NCI-H345 treated with DMSO at 0.1 percent for 48 hours (cell line): ENCODE results near the gene CLCNKB.
"Not testable (repeated sequence)": the region's sequence is repeated elsewhere in the genome, so short reads cannot be mapped to it uniquely, and the experiment has no call there.

Experiments used
- DNase-seq: peaks from one replicate; lab custom pipeline; 2025; ENCODE audit not compliant: unreplicated experiment; lab: John Stamatoyannopoulos, UW

The CLCNKB gene

DNA sequence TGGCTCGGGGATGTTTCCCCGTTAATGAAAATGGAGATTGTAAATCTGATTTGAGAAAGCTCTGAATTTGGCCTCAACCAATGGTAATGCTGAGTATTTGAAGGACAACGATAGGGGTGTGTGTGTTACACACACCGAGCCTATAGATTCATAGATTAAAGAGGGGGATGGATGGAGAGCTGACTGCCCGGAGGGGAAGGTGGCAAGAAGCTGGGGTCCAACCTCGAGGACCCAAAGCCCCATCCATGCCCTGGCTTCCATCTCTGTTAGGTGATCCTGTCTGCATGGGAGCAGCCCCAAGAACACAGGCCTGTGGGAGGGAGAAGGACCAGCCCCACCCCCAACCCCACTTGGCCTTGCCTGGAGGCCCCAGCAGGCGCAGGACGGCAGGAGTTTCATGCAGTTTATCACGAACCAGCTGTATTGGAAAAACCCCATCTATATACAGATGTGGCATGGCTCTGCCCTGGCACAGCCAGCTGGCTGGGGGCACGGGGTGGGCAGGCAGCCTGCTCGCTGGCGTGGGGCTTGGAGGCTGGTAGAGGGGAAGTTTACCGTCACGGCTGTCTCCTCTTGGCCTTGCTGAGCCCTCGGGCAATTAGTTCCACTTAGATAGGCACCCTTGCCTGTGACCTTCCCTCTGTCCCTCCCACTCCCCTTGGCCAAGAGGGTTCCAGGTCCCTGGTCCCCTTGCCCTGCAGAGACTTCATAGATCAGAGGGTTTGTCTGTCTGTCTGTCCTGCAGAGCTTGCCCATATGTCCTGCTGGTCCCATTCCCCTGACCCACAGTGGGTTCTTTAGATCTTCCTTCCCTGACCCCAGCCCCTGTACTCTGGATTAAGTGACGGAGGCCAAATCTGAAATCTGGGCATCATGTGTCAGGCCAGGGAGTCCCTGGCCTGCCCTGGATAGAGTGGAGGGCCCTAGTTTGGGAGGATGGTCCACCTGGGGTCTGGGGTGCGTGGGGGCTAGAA lies 28.8 kb upstream of the CLCNKB start:
- DNase-seq: no peak

DNA sequence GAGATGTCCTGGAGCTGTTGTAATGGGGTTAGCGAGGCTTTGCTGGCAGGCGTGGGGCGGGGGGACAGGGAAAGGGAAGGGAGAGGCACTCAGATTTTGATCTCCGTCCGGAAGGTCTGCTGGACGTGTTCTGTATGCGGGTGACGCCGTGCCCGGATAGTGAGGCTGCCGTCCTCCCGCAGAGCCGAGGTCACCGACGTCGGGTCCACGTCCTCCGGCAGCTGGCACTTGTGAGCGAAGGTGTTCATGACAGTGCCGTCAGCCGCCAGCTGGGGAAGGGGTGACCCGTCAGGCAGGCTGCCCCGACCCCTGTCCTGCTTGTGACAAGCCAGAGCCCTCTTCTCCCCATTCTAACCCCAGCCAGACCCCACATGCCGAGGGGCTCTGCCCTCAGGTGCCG lies 28.1 kb upstream of the CLCNKB start:
- DNase-seq: no peak

DNA sequence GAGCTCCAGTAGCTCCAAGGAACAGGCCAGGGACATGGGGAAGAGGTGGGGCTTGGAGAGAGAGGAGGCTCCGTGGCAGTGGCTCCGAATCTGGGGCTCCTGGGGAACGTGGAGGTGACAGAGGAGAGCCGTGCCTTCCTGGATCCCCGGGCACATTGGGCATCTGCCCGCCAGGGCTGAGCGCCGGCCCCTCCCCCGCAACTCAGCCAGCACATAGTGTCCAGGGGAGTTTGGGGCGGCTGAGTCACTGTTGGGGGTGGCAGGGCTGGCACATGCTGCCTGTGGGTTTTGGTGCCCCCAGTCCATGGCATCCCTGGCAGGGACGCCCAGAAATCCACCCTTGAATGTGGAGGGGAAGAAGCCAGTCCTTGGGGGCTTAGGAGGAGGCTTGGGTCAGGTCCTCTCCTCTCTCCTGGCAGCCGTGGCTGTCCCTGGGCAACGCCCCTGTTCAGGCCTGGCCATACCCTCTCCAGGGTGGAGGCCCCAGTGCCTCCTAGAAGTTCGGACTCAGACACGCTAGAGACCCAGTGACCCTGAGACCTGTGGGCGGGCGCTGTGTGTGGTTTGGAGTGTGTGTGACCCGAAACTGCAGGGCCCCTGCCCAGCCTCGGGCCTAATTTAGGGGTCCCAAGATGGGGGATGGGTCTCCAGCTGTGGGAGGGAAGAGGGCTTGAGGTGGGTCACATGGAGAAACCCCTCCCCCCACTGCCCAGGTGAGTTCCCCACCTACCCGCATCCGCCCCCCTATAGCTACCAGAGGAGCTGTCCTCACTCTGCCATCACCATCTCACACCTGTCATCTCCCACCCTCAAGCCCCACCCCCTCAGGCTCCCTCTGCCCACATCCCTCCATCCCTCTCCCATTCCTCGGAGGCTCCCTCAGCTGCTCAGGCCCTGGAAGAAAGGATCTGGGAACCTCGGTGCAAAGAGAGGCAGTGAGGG lies 27.4 kb upstream of the CLCNKB start:
- DNase-seq: no peak

GRCh38 chr1:16017076-16017460 lies 26.5 kb upstream of the CLCNKB start:
- DNase-seq: no peak

- no peak for DNase-seq
These were observed 25.9 kb upstream of the CLCNKB start, which contains the start of gene HSPB7 for GRCh38 chr1:16017461-16018303. HSPB7 (minus strand) TSS chr1:16018043; CDS start chr1:16017963, 80 bp downstream.

DNA sequence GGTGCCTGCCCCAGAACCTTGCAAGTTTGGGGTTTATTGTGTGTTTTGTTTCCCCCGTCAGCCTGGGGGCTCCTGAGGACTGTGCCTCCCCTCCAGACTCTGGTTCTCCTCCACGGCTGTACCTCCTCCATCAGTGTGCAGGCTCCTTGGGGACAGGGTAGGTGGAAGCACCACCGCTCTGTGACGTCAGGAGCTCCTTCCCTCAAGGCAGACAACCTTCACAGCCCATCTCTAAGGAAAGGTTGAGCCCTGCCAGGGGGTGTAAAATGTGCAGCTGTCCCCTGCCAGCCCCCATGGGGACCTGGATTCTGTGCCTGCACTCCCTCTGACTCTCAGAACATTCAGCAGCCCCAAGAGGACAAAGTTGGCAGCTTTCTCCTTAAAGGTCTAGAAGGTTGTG lies 25.3 kb upstream of the CLCNKB start:
- no peak for DNase-seq

DNA sequence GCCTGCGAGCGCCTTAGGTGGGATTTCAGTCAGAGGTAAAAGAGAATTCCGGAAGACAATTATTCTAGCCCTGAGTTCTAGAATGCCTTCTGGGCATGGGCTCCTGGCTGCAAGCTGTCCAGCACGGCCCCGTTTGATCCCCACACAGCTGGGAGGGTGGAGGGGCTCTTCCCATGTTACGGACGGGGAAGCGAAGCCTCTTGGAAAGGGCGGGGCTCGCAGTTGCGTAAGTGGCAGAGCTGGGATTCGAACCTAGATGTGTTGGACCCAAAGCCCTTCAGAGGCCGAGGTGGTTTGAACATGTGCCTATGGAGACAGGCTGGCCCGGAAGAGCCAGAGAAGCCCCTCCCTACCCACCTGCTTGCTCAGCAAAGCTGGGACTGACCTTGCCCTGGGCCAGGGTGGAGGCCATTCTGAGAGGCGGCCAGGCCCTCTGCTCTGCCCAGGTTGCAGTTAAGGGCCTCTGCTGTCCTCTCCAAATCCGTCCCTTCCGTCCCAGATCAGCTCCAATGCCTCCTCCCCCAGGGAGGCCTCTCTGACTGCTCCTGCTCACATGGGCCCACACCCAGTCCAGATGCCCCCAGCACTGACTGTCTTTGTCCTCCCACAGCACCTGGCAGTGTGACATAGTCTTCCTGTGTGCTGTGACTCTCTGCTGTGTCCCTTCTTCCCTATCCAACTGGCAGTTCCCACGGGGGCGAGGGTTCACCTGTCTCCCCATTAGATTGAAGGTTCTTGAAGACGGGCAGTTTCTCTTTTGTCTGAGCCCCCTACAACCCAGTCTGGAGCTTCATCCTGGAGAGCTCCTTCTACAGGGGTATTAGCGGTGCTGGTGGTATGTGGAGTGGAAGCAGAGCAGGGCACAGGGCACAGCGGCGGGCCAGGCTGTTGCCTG lies 24.6 kb upstream of the CLCNKB start:
- no peak for DNase-seq

DNA sequence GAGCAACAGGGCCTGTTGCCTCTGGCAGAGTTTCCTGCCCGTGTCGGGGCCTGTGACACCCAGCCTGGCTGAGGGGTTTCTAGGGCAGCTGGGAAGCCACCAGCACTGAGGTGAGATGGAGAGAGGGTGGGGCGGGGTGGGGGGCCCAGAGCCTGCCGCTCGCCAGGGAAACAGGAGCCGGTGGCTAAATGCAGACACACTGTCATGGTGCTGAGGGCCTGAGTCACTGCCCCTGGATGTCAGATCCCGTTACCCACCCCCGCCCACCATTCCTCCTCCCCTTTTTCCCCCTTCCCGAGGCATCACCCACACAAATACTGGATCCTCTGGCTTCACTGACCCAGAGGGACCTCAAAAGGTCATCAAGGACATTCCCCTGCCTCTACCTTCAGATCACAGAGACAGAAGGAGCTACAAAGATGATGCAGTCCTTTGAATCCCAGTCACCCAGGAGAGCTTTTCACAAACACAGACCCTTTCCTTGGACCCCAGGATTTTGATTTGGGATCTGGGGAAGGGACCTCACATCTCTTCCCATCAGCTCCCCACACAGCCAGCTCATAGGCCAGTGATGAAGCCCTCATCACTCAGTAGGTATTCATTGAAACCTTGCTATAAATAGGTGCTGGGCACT lies 23.8 kb upstream of the CLCNKB start:
- no peak for DNase-seq

GRCh38 chr1:16020325-16020724 lies 23.3 kb upstream of the CLCNKB start:
- DNase-seq: no peak

DNA sequence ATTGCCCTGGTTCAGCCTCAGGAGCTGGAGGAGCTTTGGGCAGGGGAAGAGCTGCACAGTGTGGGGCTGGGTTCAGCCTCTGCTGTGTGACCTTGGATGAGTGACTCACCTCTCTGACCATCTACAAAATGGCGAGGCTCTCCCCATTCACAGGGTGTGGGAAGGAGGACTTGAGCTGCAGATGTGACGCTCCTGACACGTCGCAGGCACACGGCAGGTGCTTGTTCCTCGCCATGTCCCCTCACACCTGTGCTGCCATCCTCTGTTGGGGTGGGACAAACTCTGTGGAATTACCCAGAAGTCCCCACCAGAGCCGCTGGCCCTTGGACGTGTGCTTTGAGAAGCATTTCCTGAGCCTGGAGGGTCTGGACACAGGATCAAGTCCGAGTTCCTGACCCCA lies 22.7 kb upstream of the CLCNKB start:
- DNase-seq: not testable (repeated sequence)

- no peak for DNase-seq
These were observed 21.9 kb upstream of the CLCNKB start, which contains the start of gene CLCNKA for GRCh38 chr1:16021681-16022080. CLCNKA (plus strand) TSS chr1:16022036; CDS start chr1:16022620, 584 bp downstream.

GRCh38 chr1:16022393-16022792 lies 21.2 kb upstream of the CLCNKB start:
- DNase-seq: no peak

- DNase-seq: no peak
These were observed 20.4 kb upstream of the CLCNKB start for GRCh38 chr1:16023050-16023653.

GRCh38 chr1:16026302-16026701 lies 17.3 kb upstream of the CLCNKB start:
- not testable (repeated sequence) for DNase-seq

- DNase-seq: no peak
These were observed 16.7 kb upstream of the CLCNKB start for GRCh38 chr1:16026723-16027484.

DNA sequence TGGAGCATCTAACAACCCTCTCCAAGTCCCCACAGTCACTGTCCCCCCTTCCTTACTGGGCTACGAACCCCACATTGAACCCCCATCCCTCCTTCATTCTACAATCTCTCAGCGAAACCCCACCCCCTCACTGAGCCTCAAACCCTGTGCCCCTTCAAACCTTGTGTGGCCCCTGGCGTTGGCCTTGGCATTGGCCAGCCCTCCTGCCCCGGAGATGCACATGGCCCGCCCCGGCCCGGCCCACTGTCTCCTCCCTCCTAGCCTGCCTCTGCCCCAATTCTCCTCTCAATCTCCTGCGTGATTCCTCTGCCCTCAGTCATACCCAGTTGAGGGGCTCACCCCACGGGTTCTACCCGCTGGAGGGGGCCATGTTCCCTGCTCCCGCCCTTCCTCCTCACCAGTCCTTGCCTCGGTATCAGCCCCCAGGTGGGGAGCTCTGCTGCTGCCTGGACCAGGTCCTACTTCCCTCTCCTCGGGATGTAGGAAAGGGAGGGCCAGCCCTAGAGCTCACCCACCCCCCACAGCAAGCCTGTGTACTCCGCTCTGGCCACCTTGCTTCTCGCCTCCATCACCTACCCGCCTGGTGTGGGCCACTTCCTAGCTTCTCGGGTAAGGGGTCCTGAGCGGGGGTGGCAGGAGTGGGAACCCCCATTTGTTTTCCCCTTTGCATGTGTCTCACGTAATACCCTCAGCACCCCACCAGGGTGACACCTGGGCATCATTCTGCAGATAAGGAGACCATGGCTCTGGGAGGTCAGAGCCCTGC lies 15.2 kb upstream of the CLCNKB start:
- DNase-seq: no peak

GRCh38 chr1:16029003-16029268 lies 14.6 kb upstream of the CLCNKB start:
- DNase-seq: not testable (repeated sequence)
